ENCODE results near the gene CFAP52. TPM values are rescaled to one million over a fixed set of nuclear protein-coding genes. Genes with fewer than 3 reads are reported as not detected.

Gene CFAP52
- total RNA-seq, 1 experiment from 2014 or later = not detected

DNA sequence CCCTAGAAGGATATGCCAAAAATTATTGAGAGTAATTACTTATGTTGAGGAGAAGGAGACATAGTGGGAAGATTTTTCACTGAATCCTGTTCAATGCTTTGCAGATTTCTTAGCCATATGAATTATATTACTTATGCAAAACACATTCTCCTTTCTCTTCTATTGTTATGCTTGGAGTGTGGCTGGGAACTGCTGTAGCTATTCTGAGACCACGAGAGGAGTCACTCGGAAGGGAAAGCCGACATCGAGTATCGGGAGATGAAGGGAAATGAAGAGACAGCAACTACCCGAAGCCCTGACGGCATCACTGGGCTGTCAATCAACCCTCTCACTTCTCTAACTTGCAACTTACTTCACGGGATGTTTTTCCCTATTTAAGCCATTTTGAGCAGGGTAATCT, 40.4 kb upstream of the CFAP52 start:
- Histone ChIP-seq H3K18ac (ENCODE audit: insufficient read length, low read depth, low read length) (no peak overlapping the region), H3K27me3 (ENCODE audit: insufficient read depth, low read length) (no peaks in the 10 kb centered on the region), H2BK12ac (ENCODE audit: insufficient read length, low read depth, low read length) (no peak overlapping the region), H3T11ph (ENCODE audit: low read length) (no peak overlapping the region), H3K23ac (ENCODE audit: insufficient read length, low read depth, low read length) (no peak overlapping the region), H3K79me1 (ENCODE audit: insufficient read depth, low read depth, low read length, poor library complexity, severe bottlenecking) (no peaks in the 10 kb centered on the region), H4K5ac (ENCODE audit: insufficient read length, low read depth, low read length) (no peak overlapping the region), H2BK5ac (ENCODE audit: insufficient read length, low read length) (no peak overlapping the region), H2BK120ac (ENCODE audit: low read depth, low read length, poor library complexity, severe bottlenecking) (no peak overlapping the region), H3K4me1 (ENCODE audit: insufficient read depth, low read length) (no peaks in the 10 kb centered on the region; the same call in 1 of the 2 replicates), H3K23me2 (ENCODE audit: insufficient read length, low read depth, low read length, poor library complexity, severe bottlenecking) (no peaks in the 10 kb centered on the region), H3K27ac (ENCODE audit: insufficient read length, low read depth, low read length) (no peak overlapping the region), H3K9me3 (ENCODE audit: control insufficient read depth, low read depth, low read length) (no peaks in the 10 kb centered on the region), H2AFZ (ENCODE audit: low read length) (no peak overlapping the region), H3K14ac (ENCODE audit: insufficient read depth, low read length) (no peak overlapping the region), H2BK15ac (ENCODE audit: low read depth, low read length) (no peak overlapping the region), H4K91ac (ENCODE audit: insufficient read length, low read depth, low read length) (no peak overlapping the region), H3K56ac (ENCODE audit: insufficient read length, low read depth, low read length) (no peak overlapping the region), H2AK5ac (ENCODE audit: insufficient read length, low read length) (no peak overlapping the region), H3K4me2 (ENCODE audit: insufficient read depth, insufficient read length, low read length) (no peak overlapping the region), H3K79me2 (ENCODE audit: insufficient read depth, low read length) (no peaks in the 10 kb centered on the region), H2BK20ac (ENCODE audit: low read depth, low read length, poor library complexity, severe bottlenecking) (no peak overlapping the region), H3K4ac (ENCODE audit: low read depth, low read length) (no peak overlapping the region), H4K8ac (replicated peaks; ENCODE audit: insufficient read length, low read depth, low read length) (no peak overlapping the region), H4K20me1 (ENCODE audit: control insufficient read depth, insufficient read depth, insufficient read length) (no peaks in the 10 kb centered on the region), H3K9ac (ENCODE audit: extremely low read depth, insufficient read length, low read length) (no peak overlapping the region)
- H3K36me3 Mint-ChIP-seq (ENCODE audit: insufficient read depth in 1 of 3, low read depth in 3 of 3) = peaks cover 0 to 9% (median 6%) of the 10 kb centered on the region in 3 experiments; a peak in 3 of 7 replicates
- H3K27ac Mint-ChIP-seq = no peak overlapping the region; a peak in 1 of 7 replicates
- peaks cover 2% of the 10 kb centered on the region; the same call in 1 of the 2 replicates for H3K27me3 Mint-ChIP-seq (ENCODE audit: low read depth)
- TF ChIP-seq, protein P1, sequence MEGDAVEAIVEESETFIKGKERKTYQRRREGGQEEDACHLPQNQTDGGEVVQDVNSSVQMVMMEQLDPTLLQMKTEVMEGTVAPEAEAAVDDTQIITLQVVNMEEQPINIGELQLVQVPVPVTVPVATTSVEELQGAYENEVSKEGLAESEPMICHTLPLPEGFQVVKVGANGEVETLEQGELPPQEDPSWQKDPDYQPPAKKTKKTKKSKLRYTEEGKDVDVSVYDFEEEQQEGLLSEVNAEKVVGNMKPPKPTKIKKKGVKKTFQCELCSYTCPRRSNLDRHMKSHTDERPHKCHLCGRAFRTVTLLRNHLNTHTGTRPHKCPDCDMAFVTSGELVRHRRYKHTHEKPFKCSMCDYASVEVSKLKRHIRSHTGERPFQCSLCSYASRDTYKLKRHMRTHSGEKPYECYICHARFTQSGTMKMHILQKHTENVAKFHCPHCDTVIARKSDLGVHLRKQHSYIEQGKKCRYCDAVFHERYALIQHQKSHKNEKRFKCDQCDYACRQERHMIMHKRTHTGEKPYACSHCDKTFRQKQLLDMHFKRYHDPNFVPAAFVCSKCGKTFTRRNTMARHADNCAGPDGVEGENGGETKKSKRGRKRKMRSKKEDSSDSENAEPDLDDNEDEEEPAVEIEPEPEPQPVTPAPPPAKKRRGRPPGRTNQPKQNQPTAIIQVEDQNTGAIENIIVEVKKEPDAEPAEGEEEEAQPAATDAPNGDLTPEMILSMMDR (conservative IDR thresholded peaks at IDR 0.05) = no peak
- no peaks in the 10 kb centered on the region for H3K9me3 Mint-ChIP-seq
- no CpG with 5 or more reads among the region's 8 CpGs for WGBS (ENCODE audit: extremely low coverage, insufficient read length, low lambda C conversion rate)
- H3K4me3 Mint-ChIP-seq = no peak overlapping the region
- peaks cover 22 to 26% of the 10 kb centered on the region in 2 experiments for H3K4me1 Mint-ChIP-seq
- no peak for DNase-seq

All from H9 (cell line).